ENCODE measurements around the gene CEP170B. TPM values are rescaled to one million over a fixed set of nuclear protein-coding genes. Genes with fewer than 3 reads are reported as not detected.

The CEP170B gene
- total RNA-seq, 1 donor from 2014 or later: 30.3 TPM

DNA sequence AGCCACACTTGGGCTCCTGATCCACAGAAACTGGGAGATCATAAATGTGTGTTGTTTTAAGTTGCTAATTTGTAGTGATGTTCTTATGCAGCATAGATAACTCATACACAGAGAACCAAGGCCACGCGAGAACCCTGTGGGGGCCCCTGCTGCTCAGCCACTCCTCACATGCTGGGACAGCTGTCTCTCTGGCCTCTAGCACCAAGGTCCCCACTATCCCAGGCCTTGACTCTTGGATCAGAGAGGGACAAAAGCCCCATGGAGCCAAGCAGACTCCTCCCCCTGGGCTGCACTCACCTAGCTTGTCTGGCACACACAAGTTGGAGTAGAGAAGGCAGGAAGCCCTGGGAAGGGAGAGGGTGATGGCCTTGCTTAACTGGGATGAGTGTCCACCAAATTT, 70.9 kb downstream of the CEP170B start:
- no peaks in the 10 kb centered on the region for H3K9me3 ChIP-seq
- no peak overlapping the region for H3K27ac ChIP-seq
- no peak overlapping the region for H3K4me3 ChIP-seq
- ATAC-seq (no peak), DNase-seq (peak; percentile 38)
- H3K4me1 ChIP-seq: no peaks in the 10 kb centered on the region
- no peaks in the 10 kb centered on the region for H3K27me3 ChIP-seq
- no peaks in the 10 kb centered on the region for H3K36me3 ChIP-seq
- intact Hi-C loops (cut with DNase I): no loop called here
- no peak for TF ChIP-seq CTCF (IDR thresholded peaks at IDR 0.05)

DNA sequence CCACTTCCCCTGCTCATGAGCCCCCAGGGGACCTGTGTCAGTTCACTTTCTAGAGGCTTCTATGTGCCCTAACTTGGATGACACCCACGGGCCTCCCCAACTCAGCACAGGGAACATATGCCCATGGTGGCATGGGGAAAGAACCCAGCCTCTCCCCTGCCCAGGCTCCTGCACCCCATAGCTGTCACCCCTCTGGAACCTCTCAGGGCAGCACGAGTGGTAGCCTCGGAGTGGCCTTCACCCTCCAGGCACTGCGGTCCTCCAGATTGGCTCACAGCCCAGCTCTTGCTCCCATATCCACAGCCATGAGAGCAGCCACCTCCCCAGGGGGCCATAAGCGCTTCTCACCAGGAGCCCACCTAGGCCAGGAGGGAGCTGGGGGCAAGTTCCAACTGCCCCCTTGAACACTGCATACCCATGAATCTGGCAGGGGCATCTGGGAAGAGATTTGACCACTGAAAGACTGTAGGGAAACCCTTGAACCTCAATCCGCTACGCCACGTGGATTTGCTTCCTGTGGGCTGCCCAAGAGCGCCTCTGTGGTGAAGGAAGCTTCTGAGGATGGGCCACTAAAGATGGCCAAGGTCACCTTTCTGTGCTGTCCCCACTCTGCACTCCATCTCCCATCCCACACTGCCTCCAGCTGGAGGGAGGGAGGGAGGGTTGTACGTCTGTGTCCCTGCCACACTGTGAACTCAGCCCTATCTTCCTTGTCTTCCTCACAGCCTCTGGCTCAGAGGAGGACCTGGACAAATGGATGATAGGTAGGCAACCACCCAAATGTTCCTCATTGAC, 71.5 kb downstream of the CEP170B start:
- no peak overlapping the region for H3K4me3 ChIP-seq
- intact Hi-C loops (cut with DNase I): no loop called here
- H3K36me3 ChIP-seq: no peaks in the 10 kb centered on the region
- no peak overlapping the region for H3K27ac ChIP-seq
- H3K4me1 ChIP-seq: no peaks in the 10 kb centered on the region
- ATAC-seq (no peak), DNase-seq (peak; percentile 57)
- no peaks in the 10 kb centered on the region for H3K27me3 ChIP-seq
- TF ChIP-seq CTCF (IDR thresholded peaks at IDR 0.05): no peak
- H3K9me3 ChIP-seq: no peaks in the 10 kb centered on the region

DNA sequence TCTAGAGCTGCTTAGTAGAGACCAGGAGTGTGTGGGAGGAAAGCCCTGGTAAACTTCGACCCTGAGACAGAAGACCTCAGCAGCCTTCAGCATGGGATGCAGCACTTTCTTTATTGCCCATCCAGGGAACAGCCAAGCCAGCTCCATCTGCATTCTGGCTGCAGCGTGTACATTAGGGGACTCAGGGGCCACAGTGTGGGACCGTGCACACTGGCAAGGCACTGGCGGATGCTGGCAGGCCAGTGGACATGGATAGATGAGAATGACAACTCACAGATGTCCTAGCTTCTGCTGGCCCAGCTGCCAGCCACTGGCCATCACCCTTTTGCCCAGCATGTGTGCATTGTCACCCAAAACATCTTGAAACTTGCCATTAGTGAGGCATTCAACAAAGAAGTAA, 72.1 kb downstream of the CEP170B start:
- no peaks in the 10 kb centered on the region for H3K4me1 ChIP-seq
- no peak overlapping the region for H3K27ac ChIP-seq
- no peak for ATAC-seq
- no peak for DNase-seq
- TF ChIP-seq CTCF (IDR thresholded peaks at IDR 0.05): no peak
- no peaks in the 10 kb centered on the region for H3K9me3 ChIP-seq
- no peaks in the 10 kb centered on the region for H3K27me3 ChIP-seq
- intact Hi-C loops (cut with DNase I): no loop called here
- no peak overlapping the region for H3K4me3 ChIP-seq
- no peaks in the 10 kb centered on the region for H3K36me3 ChIP-seq

DNA sequence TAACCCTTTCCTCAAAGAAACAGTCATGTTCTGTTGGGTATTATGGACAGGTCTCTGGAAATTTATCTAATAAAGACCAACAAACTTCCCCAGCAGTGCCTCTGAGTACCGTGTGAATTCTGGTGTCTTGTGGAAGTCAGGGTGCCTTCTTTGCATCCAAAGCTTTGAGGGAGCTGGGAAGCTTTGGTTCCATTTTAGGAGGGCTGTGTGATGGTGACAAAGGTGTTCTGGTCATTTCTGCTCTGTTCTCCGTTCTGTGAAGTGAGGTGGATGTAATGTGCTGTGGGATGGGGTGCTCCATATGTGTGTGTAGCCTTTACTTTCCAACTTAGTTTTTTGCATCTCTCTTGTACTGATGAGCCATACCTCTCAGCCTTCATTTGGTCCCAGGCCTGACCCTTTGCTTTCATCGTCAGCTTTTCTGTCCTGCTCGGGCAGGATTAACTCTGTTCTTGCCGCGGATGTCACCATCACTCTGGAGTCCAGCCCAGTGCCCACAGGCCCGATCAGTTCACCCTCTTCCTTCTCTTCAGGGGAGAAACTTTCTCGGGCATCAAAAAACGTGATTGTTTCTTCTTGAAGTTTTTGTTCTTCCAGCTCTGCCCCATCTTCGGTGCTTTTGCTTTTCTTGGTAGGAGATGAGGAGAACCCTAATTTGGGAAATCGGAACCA, 72.8 kb downstream of the CEP170B start:
- intact Hi-C loops (cut with DNase I): no loop called here
- ATAC-seq (no peak), DNase-seq (no peak)
- Histone ChIP-seq H3K9me3 (no peaks in the 10 kb centered on the region), H3K4me1 (no peaks in the 10 kb centered on the region), H3K36me3 (no peaks in the 10 kb centered on the region), H3K27me3 (no peaks in the 10 kb centered on the region), H3K27ac (no peak overlapping the region), H3K4me3 (no peak overlapping the region)
- TF ChIP-seq CTCF (IDR thresholded peaks at IDR 0.05): no peak

DNA sequence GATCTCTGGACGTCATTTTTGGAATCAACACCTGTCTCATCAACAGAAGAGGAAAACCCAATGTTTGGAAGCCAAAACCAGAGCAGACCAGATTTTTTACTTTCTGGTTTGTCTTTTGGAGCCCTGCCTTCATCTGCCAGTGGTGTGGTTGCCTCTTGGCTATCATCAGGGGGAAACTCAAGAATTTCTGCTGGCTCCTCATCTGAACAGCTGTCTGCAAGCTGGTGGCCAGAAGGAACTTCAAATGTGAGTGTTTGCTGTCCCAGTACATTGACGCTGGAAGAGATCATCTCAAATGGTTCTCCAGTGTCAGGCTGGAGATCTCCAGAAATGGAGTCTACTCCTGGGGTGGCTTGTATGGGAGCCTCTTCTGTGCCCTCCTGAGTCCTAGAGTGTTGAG, 73.4 kb downstream of the CEP170B start:
- no peak for ATAC-seq
- H3K27me3 ChIP-seq: no peaks in the 10 kb centered on the region
- intact Hi-C loops (cut with DNase I): no loop called here
- H3K27ac ChIP-seq: no peak overlapping the region
- H3K9me3 ChIP-seq: no peaks in the 10 kb centered on the region
- no peak for DNase-seq
- no peak overlapping the region for H3K4me3 ChIP-seq
- no peaks in the 10 kb centered on the region for H3K36me3 ChIP-seq
- no peak for TF ChIP-seq CTCF (IDR thresholded peaks at IDR 0.05)
- no peaks in the 10 kb centered on the region for H3K4me1 ChIP-seq

All from upper lobe of right lung (tissue), 1 donor.